K562 (cell line): ENCODE measurements around the gene GNA15. TPM values are rescaled to one million over a fixed set of nuclear protein-coding genes. Genes with fewer than 3 reads are reported as not detected.
A peak's percentile ranks its signal among the peaks of the same experiment; 100 is the strongest.

Source experiments
- ASH1L ChIP-seq: fragments of 450-650 bp; IDR thresholded peaks from 2 replicates; pipeline ENCODE4 v1.6.1; 2018; ENCODE audit warnings: borderline replicate concordance, mild to moderate bottlenecking, low read depth; ENCODE audit not compliant: partially characterized antibody
- CCNT2 ChIP-seq: IDR thresholded peaks from 2 replicates; pipeline ENCODE4 v1.6.1; 2011; ENCODE audit warnings: borderline replicate concordance, low read depth, mild to moderate bottlenecking, moderate library complexity, mixed read lengths, low read length; ENCODE audit not compliant: insufficient read length; ENCODE audit errors: extremely low read depth
- CSDE1 ChIP-seq, 2 experiments: fragments of 450-650 bp; IDR thresholded peaks; 2 replicates each; pipeline ENCODE4 v1.6.1; 2016; ENCODE audit warnings: mild to moderate bottlenecking in 1 of 2
- CTBP1 ChIP-seq: fragments of 450-650 bp; IDR thresholded peaks from 2 replicates; pipeline ENCODE4 v1.6.1; 2016; ENCODE audit warnings: borderline replicate concordance
- CXXC5 ChIP-seq: fragments of 250-450 bp; sonication (Bioruptor Pico); IDR thresholded peaks from 2 replicates; pipeline ENCODE4 v1.8.0; 2022; ENCODE audit warnings: inconsistent platforms, mild to moderate bottlenecking, moderate library complexity
- ELF1 ChIP-seq: fragments of 200-800 bp; sonication (Bioruptor generic); IDR thresholded peaks from 2 replicates; pipeline ENCODE4 v1.6.1; 2016; ENCODE audit warnings: missing genetic modification characterization, missing compliant biosample characterization
- FOXJ2 ChIP-seq: fragments of 200-800 bp; sonication (Bioruptor generic); IDR thresholded peaks from 2 replicates; pipeline ENCODE4 v1.6.1; 2016; ENCODE audit warnings: missing genetic modification characterization, missing compliant biosample characterization
- FOXM1 ChIP-seq, 2 experiments: fragments of 450-650 bp in 1 of 2; sonication (generic) in 1 of 2; formaldehyde crosslinking in 1 of 2; IDR thresholded peaks; 2 replicates each; pipeline versions ENCODE4 v1.6.1 to v1.9.0; 2017 to 2022; ENCODE audit warnings: low read depth in 2 of 2, mild to moderate bottlenecking in 2 of 2, missing genetic modification reagents in 1 of 2, moderate library complexity in 1 of 2
- HDAC2 ChIP-seq: fragments of 450-650 bp; IDR thresholded peaks from 2 replicates; pipeline ENCODE4 v1.6.1; 2016; ENCODE audit warnings: mild to moderate bottlenecking
- HLTF ChIP-seq: fragments of 450-650 bp; IDR thresholded peaks from 2 replicates; pipeline ENCODE4 v1.6.1; 2016
- LARP7 ChIP-seq: fragments of 450-650 bp; IDR thresholded peaks from 2 replicates; pipeline ENCODE4 v1.6.1; 2016
- MTA2 ChIP-seq: fragments of 450-650 bp; IDR thresholded peaks from 2 replicates; pipeline ENCODE4 v1.6.1; 2016; ENCODE audit warnings: low read depth
- MTA3 ChIP-seq: fragments of 450-650 bp; formaldehyde crosslinking; IDR thresholded peaks from 2 replicates; pipeline ENCODE4 v1.6.1; 2017; ENCODE audit warnings: mild to moderate bottlenecking, borderline replicate concordance
- PHB2 ChIP-seq: fragments of 450-650 bp; IDR thresholded peaks from 2 replicates; pipeline ENCODE4 v1.6.1; 2017; ENCODE audit warnings: low read depth
- POLR2AphosphoS5 ChIP-seq: IDR thresholded peaks from 2 replicates; pipeline ENCODE4 v1.6.1; 2011; ENCODE audit warnings: mild to moderate bottlenecking, low read depth, low read length, moderate library complexity; ENCODE audit not compliant: control insufficient read depth, insufficient read depth
- PPARD ChIP-seq: fragments of 250-450 bp; sonication (Bioruptor Pico); IDR thresholded peaks from 2 replicates; pipeline ENCODE4 v1.8.0; 2022; ENCODE audit warnings: inconsistent platforms, mild to moderate bottlenecking, moderate library complexity
- RBM25 ChIP-seq: fragments of 200-400 bp; formaldehyde crosslinking; IDR thresholded peaks from 2 replicates; pipeline ENCODE4 v1.6.1; 2018; ENCODE audit warnings: low read length, low read depth, moderate library complexity; ENCODE audit not compliant: severe bottlenecking
- SMAD3 ChIP-seq: fragments of 450-650 bp; formaldehyde crosslinking; conservative IDR thresholded peaks from 2 replicates; pipeline ENCODE4 v1.4.0; 2020; ENCODE audit warnings: mild to moderate bottlenecking
- SMARCA5 ChIP-seq: fragments of 450-650 bp; IDR thresholded peaks from 2 replicates; pipeline ENCODE4 v1.6.1; 2016
- SNIP1 ChIP-seq: fragments of 450-650 bp; IDR thresholded peaks from 2 replicates; pipeline ENCODE4 v1.7.1; 2017; ENCODE audit warnings: low read depth, mild to moderate bottlenecking
- SUPT5H ChIP-seq: fragments of 450-650 bp; IDR thresholded peaks from 2 replicates; pipeline ENCODE4 v1.6.1; 2016
- TOE1 ChIP-seq, 2 experiments: fragments of 450-650 bp in 1 of 2; sonication (generic) in 1 of 2; formaldehyde crosslinking in 1 of 2; IDR thresholded peaks; 2 replicates each; pipeline versions ENCODE4 v1.7.1 to v1.8.0; 2016 to 2022; ENCODE audit warnings: borderline replicate concordance in 2 of 2, mild to moderate bottlenecking in 2 of 2, antibody characterized with exemption in 1 of 2, inconsistent platforms in 1 of 2, low read depth in 1 of 2, missing genetic modification reagents in 1 of 2, moderate library complexity in 1 of 2
- XRCC5 ChIP-seq: fragments of 200-400 bp; formaldehyde crosslinking; IDR thresholded peaks from 2 replicates; pipeline ENCODE4 v1.6.1; 2017; ENCODE audit warnings: low read depth, mild to moderate bottlenecking, low read length
- YBX1 ChIP-seq: fragments of 450-650 bp; IDR thresholded peaks from 2 replicates; pipeline ENCODE4 v1.7.1; 2016; ENCODE audit warnings: mild to moderate bottlenecking
- ZNF24 ChIP-seq: fragments of 450-650 bp; IDR thresholded peaks from 2 replicates; pipeline ENCODE4 v1.6.1; 2016
- polyA plus RNA-seq, 8 experiments: library from polyadenylated mRNA; depleted of rRNA in 4 of 8; stranded (reverse) in 5 of 8; unstranded in 3 of 8; fragments of >200 nt; fragmentation: Nextera tagmentation in 2 of 8; fragmentation: Illumina TruSeq in 1 of 8; extraction: Ambion mirVana in 2 of 8; extraction: Trizol in 1 of 8; gene quantifications; 2 replicates each; pipeline versions ENCODE4 v1.2.1 to v1.2.3, GENCODE V29; 2011 to 2014; ENCODE audit warnings: inconsistent platforms in 1 of 8, missing spikeins in 1 of 8
- total RNA-seq, 7 experiments: library from RNA; depleted of rRNA in 6 of 7; stranded (reverse); fragments of >200 nt in 6 of 7; fragmentation: Illumina TruSeq in 2 of 7; extraction: Trizol in 2 of 7; gene quantifications; 2 replicates each; pipeline versions ENCODE4 v1.2.1 to v1.2.3, GENCODE V29; 2011 to 2021; ENCODE audit warnings: low replicate concordance in 1 of 7
- TF ChIP-seq, protein P1 (sequence below), 2 experiments: fragments of 450-650 bp; conservative IDR thresholded peaks; 2 replicates each; pipeline ENCODE4 v1.6.1; 2017; ENCODE audit warnings: mild to moderate bottlenecking in 2 of 2, moderate library complexity in 2 of 2

GNA15 gene
- total and polyA plus RNA-seq, 9 of the 15 experiments (the other 6 are each of a cell fraction or from before 2014, with no cell fraction given), result 0.03 to 0.24 (median 0.11) TPM; not detected in 1

DNA sequence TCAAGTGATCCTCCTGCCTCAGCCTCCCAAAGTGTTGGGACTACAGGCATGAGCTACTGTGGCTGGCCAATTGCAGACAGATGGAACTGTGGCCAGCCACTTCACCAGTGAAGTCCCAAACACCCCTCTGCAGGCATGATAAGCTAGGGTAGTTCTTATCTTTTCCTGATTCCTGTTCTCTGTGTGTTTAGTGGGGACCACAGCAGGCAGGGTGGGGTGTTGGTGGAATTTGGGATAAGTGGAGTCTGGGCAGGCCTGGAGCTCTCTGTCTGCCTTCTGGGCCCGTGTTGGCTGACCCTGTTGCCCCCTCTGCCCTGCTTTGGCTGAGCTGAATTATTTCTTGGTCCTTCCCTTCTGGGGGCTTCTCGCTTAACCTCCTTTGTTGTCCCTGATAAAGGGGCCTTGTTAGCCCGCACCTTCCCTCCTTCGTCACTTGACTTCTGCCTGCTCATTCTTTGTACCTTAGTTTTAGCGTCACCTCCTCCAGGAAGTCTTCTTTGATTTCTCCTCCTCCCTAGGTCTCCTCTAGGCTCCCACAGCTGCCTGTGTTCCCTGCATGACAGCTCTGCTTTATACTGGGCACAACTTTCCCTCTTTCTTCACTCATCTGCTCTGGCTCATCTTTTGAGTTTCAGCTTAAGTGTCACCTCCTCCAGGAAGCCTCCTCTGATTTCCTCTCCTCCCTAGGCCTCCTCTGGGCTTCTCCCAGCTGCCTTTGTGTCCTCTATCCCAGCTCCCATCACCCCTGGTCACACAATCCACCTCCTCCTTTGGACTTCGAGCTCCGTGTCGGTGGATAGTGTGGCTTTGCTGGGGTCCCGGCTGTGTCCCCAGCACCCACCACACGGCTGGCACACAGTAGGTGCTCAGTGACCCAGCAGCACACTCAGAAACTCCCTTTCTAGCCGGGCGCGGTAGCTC is 48.1 kb downstream of the GNA15 start (continued):
- no peak for TF ChIP-seq SUPT5H
- TF ChIP-seq HLTF, result peak; percentile 20; the same call in 1 of the 2 replicates
- TF ChIP-seq CCNT2, result peak; percentile 54
- 0 out of 2 replicates have a peak, but pooled peaks have one; percentile 31 for TF ChIP-seq XRCC5
- peak; percentile 82 for TF ChIP-seq FOXM1 (IDR thresholded peaks at IDR 0.05; ENCODE audit: low read depth)
- TF ChIP-seq FOXM1 (CRISPR knock-in tag; IDR thresholded peaks at IDR 0.05; ENCODE audit: low read depth), result no peak
- TF ChIP-seq CSDE1 (IDR thresholded peaks at IDR 0.05), result 0 out of 4 replicates have a peak, but pooled peaks of 1 of the 2 experiments have one; percentile 42
- peak; percentile 40; the same call in 1 of the 2 replicates for TF ChIP-seq POLR2AphosphoS5
- TF ChIP-seq TOE1 (IDR thresholded peaks at IDR 0.05; ENCODE audit: borderline replicate concordance), result peak; percentile 46; the same call in 1 of the 2 replicates
- no peak for TF ChIP-seq TOE1 (CRISPR knock-in tag; IDR thresholded peaks at IDR 0.05; ENCODE audit: borderline replicate concordance, low read depth)
- TF ChIP-seq CTBP1, result peak; percentile 35; the same call in 1 of the 2 replicates
- no peak for TF ChIP-seq SNIP1
- TF ChIP-seq SMAD3, result no peak
- peak; percentile 100 for TF ChIP-seq HDAC2
- peak; percentile 100 for TF ChIP-seq SMARCA5
- peak; percentile 66 for TF ChIP-seq ASH1L
- TF ChIP-seq YBX1, result no peak
- TF ChIP-seq MTA3, result 0 out of 2 replicates have a peak, but pooled peaks have one; percentile 44
- TF ChIP-seq LARP7, result 0 out of 2 replicates have a peak, but pooled peaks have one; percentile 70
- TF ChIP-seq, protein P1, sequence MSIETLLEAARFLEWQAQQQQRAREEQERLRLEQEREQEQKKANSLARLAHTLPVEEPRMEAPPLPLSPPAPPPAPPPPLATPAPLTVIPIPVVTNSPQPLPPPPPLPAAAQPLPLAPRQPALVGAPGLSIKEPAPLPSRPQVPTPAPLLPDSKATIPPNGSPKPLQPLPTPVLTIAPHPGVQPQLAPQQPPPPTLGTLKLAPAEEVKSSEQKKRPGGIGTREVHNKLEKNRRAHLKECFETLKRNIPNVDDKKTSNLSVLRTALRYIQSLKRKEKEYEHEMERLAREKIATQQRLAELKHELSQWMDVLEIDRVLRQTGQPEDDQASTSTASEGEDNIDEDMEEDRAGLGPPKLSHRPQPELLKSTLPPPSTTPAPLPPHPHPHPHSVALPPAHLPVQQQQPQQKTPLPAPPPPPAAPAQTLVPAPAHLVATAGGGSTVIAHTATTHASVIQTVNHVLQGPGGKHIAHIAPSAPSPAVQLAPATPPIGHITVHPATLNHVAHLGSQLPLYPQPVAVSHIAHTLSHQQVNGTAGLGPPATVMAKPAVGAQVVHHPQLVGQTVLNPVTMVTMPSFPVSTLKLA (conservative IDR thresholded peaks at IDR 0.05), result 0 out of 4 replicates have a peak, but pooled peaks of 1 of the 2 experiments have one; percentile 17
- peak; percentile 97 for TF ChIP-seq RBM25
- TF ChIP-seq PPARD (CRISPR knock-in tag), result no peak
- 0 out of 2 replicates have a peak, but pooled peaks have one; percentile 42 for TF ChIP-seq PHB2
- TF ChIP-seq ELF1 (tag), result 0 out of 2 replicates have a peak, but pooled peaks have one; percentile 20
- TF ChIP-seq FOXJ2 (tag), result no peak
- TF ChIP-seq MTA2, result peak; percentile 47; the same call in 1 of the 2 replicates
- peak; percentile 49; the same call in 1 of the 2 replicates for TF ChIP-seq ZNF24
- TF ChIP-seq CXXC5 (CRISPR knock-in tag), result 0 out of 2 replicates have a peak, but pooled peaks have one; percentile 15
